ENCODE measurements around the gene RNPS1. TPM values are rescaled to one million over a fixed set of nuclear protein-coding genes. Genes with fewer than 3 reads are reported as not detected.

Gene RNPS1
- total RNA-seq, 1 donor from 2014 or later, result 73.5 TPM

DNA sequence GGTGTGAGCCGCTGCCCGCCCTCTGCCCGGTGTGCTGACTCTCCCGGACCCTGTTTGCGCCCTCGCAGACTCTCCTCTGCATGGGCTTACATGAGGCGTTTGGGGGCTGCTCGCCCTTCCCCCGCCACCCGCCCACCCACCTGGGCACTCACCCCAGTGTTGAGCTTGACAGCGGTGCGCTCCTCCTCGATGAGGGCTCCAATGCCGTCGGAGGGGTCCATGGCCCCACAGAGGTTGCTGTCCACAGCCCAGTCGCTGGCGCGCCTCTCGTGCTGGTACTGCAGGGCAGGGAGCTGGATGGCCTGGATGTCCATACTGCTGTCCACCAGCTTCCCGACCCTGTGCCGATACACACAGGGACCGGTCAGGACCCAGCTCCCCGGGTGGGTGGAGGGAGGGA lies 21.4 kb upstream of the RNPS1 start:
- TF ChIP-seq, protein P1, sequence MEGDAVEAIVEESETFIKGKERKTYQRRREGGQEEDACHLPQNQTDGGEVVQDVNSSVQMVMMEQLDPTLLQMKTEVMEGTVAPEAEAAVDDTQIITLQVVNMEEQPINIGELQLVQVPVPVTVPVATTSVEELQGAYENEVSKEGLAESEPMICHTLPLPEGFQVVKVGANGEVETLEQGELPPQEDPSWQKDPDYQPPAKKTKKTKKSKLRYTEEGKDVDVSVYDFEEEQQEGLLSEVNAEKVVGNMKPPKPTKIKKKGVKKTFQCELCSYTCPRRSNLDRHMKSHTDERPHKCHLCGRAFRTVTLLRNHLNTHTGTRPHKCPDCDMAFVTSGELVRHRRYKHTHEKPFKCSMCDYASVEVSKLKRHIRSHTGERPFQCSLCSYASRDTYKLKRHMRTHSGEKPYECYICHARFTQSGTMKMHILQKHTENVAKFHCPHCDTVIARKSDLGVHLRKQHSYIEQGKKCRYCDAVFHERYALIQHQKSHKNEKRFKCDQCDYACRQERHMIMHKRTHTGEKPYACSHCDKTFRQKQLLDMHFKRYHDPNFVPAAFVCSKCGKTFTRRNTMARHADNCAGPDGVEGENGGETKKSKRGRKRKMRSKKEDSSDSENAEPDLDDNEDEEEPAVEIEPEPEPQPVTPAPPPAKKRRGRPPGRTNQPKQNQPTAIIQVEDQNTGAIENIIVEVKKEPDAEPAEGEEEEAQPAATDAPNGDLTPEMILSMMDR (IDR thresholded peaks at IDR 0.05; ENCODE audit: insufficient read depth, low read length, severe bottlenecking), result no peak
- H3K36me3 ChIP-seq (ENCODE audit: control insufficient read depth, insufficient read depth, low read length), result no peaks in the 10 kb centered on the region
- no peak for DNase-seq (ENCODE audit: low read depth)
- no peak for FAIRE-seq
- no peaks in the 10 kb centered on the region for H3K27me3 ChIP-seq (ENCODE audit: control insufficient read depth, insufficient read depth, low read length)
- H3K4me3 ChIP-seq (ENCODE audit: low read depth, low read length), result no peak overlapping the region

DNA sequence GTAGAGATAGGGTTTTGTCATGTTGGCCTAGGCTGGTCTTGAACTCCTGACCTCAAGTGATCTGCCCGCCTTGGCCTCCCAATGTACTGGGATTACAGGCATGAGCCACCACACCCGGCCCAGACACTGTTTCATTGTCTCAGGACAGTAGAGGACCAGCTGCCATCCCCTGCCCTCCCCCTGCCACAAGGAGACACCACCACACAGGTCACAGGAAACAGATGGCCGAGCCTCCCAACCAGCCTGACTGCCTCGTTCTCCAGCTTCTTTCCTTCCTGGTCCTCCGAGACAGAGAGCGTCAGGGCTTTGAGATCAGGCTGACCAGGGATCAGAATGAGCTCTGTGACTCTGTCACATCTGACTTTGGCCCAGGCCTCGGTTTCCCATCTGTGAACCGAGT lies 20.8 kb upstream of the RNPS1 start:
- TF ChIP-seq, protein P1 (IDR thresholded peaks at IDR 0.05; ENCODE audit: insufficient read depth, low read length, severe bottlenecking), result no peak
- no peaks in the 10 kb centered on the region for H3K36me3 ChIP-seq (ENCODE audit: control insufficient read depth, insufficient read depth, low read length)
- FAIRE-seq (no peak), DNase-seq (ENCODE audit: low read depth) (no peak)
- H3K4me3 ChIP-seq (ENCODE audit: low read depth, low read length), result no peak overlapping the region
- no peaks in the 10 kb centered on the region for H3K27me3 ChIP-seq (ENCODE audit: control insufficient read depth, insufficient read depth, low read length)

GRCh38 chr16:2287916-2288547 lies 20.1 kb upstream of the RNPS1 start:
- TF ChIP-seq, protein P1 (IDR thresholded peaks at IDR 0.05; ENCODE audit: insufficient read depth, low read length, severe bottlenecking), result no peak
- no peaks in the 10 kb centered on the region for H3K36me3 ChIP-seq (ENCODE audit: control insufficient read depth, insufficient read depth, low read length)

GRCh38 chr16:2286550-2286949 lies 18.6 kb upstream of the RNPS1 start:
- TF ChIP-seq, protein P1 (IDR thresholded peaks at IDR 0.05; ENCODE audit: insufficient read depth, low read length, severe bottlenecking), result no peak
- DNase-seq (ENCODE audit: low read depth) (no peak), FAIRE-seq (no peak)
- Histone ChIP-seq H3K27me3 (ENCODE audit: control insufficient read depth, insufficient read depth, low read length) (no peaks in the 10 kb centered on the region), H3K36me3 (ENCODE audit: control insufficient read depth, insufficient read depth, low read length) (no peaks in the 10 kb centered on the region), H3K4me3 (ENCODE audit: low read depth, low read length) (no peak overlapping the region)

More at GRCh38 chr16:2287916-2288547, 20.1 kb upstream of the RNPS1 start:
- H3K27me3 ChIP-seq (ENCODE audit: control insufficient read depth, insufficient read depth, low read length), result no peaks in the 10 kb centered on the region
- FAIRE-seq (no peak), DNase-seq (ENCODE audit: low read depth) (no peak)
- H3K4me3 ChIP-seq (ENCODE audit: low read depth, low read length), result no peak overlapping the region

GRCh38 chr16:2285731-2286191 lies 17.8 kb upstream of the RNPS1 start:
- Histone ChIP-seq H3K4me3 (ENCODE audit: low read depth, low read length) (no peak overlapping the region), H3K36me3 (ENCODE audit: control insufficient read depth, insufficient read depth, low read length) (no peaks in the 10 kb centered on the region), H3K27me3 (ENCODE audit: control insufficient read depth, insufficient read depth, low read length) (no peaks in the 10 kb centered on the region)
- FAIRE-seq, result peak; percentile 32
- TF ChIP-seq, protein P1 (IDR thresholded peaks at IDR 0.05; ENCODE audit: insufficient read depth, low read length, severe bottlenecking), result no peak
- no peak for DNase-seq (ENCODE audit: low read depth)
